Neural cell (in vitro differentiated cells): ENCODE data around the gene RAD23B. TPM values are rescaled to one million over a fixed set of nuclear protein-coding genes. Genes with fewer than 3 reads are reported as not detected.

Experiments used
- H2AFZ ChIP-seq: fragments of 200-600, 300-800 bp; sonication (generic), shearing (Covaris generic); 2 replicates; pipeline ENCODE4 v1.6.0; 2014; ENCODE audit warnings: low read depth, mild to moderate bottlenecking, antibody characterized with exemption, low read length, moderate library complexity
- H3F3A ChIP-seq: fragments of 200-600 bp; shearing (Covaris generic); 2 replicates; pipeline ENCODE4 v1.6.1; 2016; ENCODE audit warnings: mild to moderate bottlenecking, moderate library complexity, mixed read lengths, antibody characterized with exemption, low read length; ENCODE audit not compliant: insufficient read depth, poor library complexity, severe bottlenecking
- H3K27ac ChIP-seq: fragments of 200-600, 300-800 bp; sonication (generic), shearing (Covaris generic); 2 replicates; pipeline ENCODE4 v1.5.1; 2014; ENCODE audit warnings: mild to moderate bottlenecking, low read length, moderate library complexity
- H3K27me3 ChIP-seq: fragments of 300-800, 200-600 bp; sonication (generic), shearing (Covaris generic); 2 replicates; pipeline ENCODE4 v1.6.0; 2014; ENCODE audit warnings: mild to moderate bottlenecking, low read depth, low read length, moderate library complexity; ENCODE audit not compliant: insufficient read depth
- H3K36me3 ChIP-seq: fragments of 300-800, 200-600 bp; sonication (generic), shearing (Covaris generic); 2 replicates; pipeline ENCODE4 v1.5.1; 2014; ENCODE audit warnings: mild to moderate bottlenecking, antibody characterized with exemption, low read length, moderate library complexity; ENCODE audit not compliant: insufficient read depth
- H3K4me2 ChIP-seq: fragments of 300-800, 200-600 bp; sonication (generic), shearing (Covaris generic); 2 replicates; pipeline ENCODE4 v1.6.0; 2014; ENCODE audit warnings: mild to moderate bottlenecking, low read length
- H3K4me3 ChIP-seq: fragments of 300-800, 200-600 bp; sonication (generic), shearing (Covaris generic); 2 replicates; pipeline ENCODE4 v1.5.1; 2014; ENCODE audit warnings: mild to moderate bottlenecking, low read length, moderate library complexity
- H3K79me2 ChIP-seq: fragments of 200-600 bp; shearing (Covaris generic); replicated peaks from 2 replicates; pipeline ENCODE4 v1.6.0; 2014; ENCODE audit warnings: mild to moderate bottlenecking, low read length, moderate library complexity; ENCODE audit not compliant: insufficient read depth
- H3K9ac ChIP-seq: fragments of 300-800, 200-600 bp; sonication (generic), shearing (Covaris generic); 2 replicates; pipeline ENCODE4 v1.6.1; 2016; ENCODE audit warnings: mild to moderate bottlenecking, low read length, mixed read lengths
- H3K9me2 ChIP-seq: fragments of 200-600 bp; shearing (Covaris generic); 2 replicates; pipeline ENCODE4 v1.6.1; 2016; ENCODE audit warnings: mild to moderate bottlenecking, low read length, mixed read lengths; ENCODE audit not compliant: insufficient read depth
- H3K9me3 ChIP-seq: fragments of 200-600, 300-800 bp; sonication (generic), shearing (Covaris generic); 2 replicates; pipeline ENCODE4 v1.6.1; 2016; ENCODE audit warnings: mild to moderate bottlenecking, mixed run types, low read length, moderate library complexity, mixed read lengths
- H4K20me1 ChIP-seq: fragments of 200-600 bp; shearing (Covaris generic); 2 replicates; pipeline ENCODE4 v1.6.1; 2016; ENCODE audit warnings: mild to moderate bottlenecking, mixed run types; ENCODE audit not compliant: insufficient read depth
- EP300 ChIP-seq: fragments of 450-650 bp; conservative IDR thresholded peaks from 2 replicates; pipeline ENCODE4 v1.6.1; 2014; ENCODE audit warnings: antibody characterized with exemption, mild to moderate bottlenecking, moderate library complexity; ENCODE audit not compliant: poor library complexity, severe bottlenecking
- EZH2 ChIP-seq: fragments of 200-600, 300-800 bp; shearing (Covaris generic), sonication (generic); IDR thresholded peaks from 2 replicates; pipeline ENCODE4 v1.6.1; 2014; ENCODE audit warnings: antibody characterized with exemption, low read length, borderline replicate concordance, mild to moderate bottlenecking; ENCODE audit not compliant: insufficient read depth, poor library complexity, severe bottlenecking
- MXI1 ChIP-seq: fragments of 450-650 bp; conservative IDR thresholded peaks from 2 replicates; pipeline ENCODE4 v1.6.1; 2014; ENCODE audit warnings: antibody characterized with exemption, mild to moderate bottlenecking; ENCODE audit not compliant: poor library complexity, severe bottlenecking
- POLR2AphosphoS5 ChIP-seq: IDR thresholded peaks from 2 replicates; pipeline ENCODE4 v1.6.1; 2012
- RAD21 ChIP-seq: fragments of 450-650 bp; conservative IDR thresholded peaks from 2 replicates; pipeline ENCODE4 v1.6.1; 2014; ENCODE audit warnings: antibody characterized with exemption, mild to moderate bottlenecking, moderate library complexity
- REST ChIP-seq: IDR thresholded peaks from 2 replicates; pipeline ENCODE4 v1.6.1; 2012; ENCODE audit warnings: borderline replicate concordance
- SMC3 ChIP-seq: fragments of 450-650 bp; conservative IDR thresholded peaks from 2 replicates; pipeline ENCODE4 v1.6.1; 2014; ENCODE audit warnings: antibody characterized with exemption, mild to moderate bottlenecking, moderate library complexity; ENCODE audit not compliant: poor library complexity
- TAF1 ChIP-seq: IDR thresholded peaks from 2 replicates; pipeline ENCODE4 v1.6.1; 2012; ENCODE audit warnings: low read depth
- polyA plus RNA-seq: library from polyadenylated mRNA; depleted of rRNA; stranded (reverse); fragments of >200 nt; gene quantifications from 2 replicates; pipeline ENCODE4 v1.2.3, GENCODE V29; 2014
- TF ChIP-seq, protein P1 (sequence below): fragments of 450-650 bp; IDR thresholded peaks from 2 replicates; pipeline ENCODE4 v1.5.1; 2014; ENCODE audit warnings: antibody characterized with exemption, mild to moderate bottlenecking, moderate library complexity; ENCODE audit not compliant: poor library complexity, severe bottlenecking

Gene RAD23B
- polyA plus RNA-seq, 1 donor from 2014 or later = 97.3 TPM

- Histone ChIP-seq H3K9me3 (no peaks in the 10 kb centered on the region), H3F3A (no peaks in the 10 kb centered on the region), H3K36me3 (no peaks in the 10 kb centered on the region), H3K27ac (no peak overlapping the region), H3K4me2 (no peak overlapping the region), H2AFZ (no peak overlapping the region), H3K79me2 (no peaks in the 10 kb centered on the region), H3K27me3 (no peaks in the 10 kb centered on the region), H3K9ac (no peak overlapping the region), H4K20me1 (no peaks in the 10 kb centered on the region), H3K4me3 (no peak overlapping the region), H3K9me2 (no peaks in the 10 kb centered on the region)
- TF ChIP-seq SMC3 (no peak), MXI1 (no peak), POLR2AphosphoS5 (no peak), REST (no peak), EZH2 (no peak), EP300 (no peak), TAF1 (no peak), RAD21 (no peak)
- TF ChIP-seq, protein P1, sequence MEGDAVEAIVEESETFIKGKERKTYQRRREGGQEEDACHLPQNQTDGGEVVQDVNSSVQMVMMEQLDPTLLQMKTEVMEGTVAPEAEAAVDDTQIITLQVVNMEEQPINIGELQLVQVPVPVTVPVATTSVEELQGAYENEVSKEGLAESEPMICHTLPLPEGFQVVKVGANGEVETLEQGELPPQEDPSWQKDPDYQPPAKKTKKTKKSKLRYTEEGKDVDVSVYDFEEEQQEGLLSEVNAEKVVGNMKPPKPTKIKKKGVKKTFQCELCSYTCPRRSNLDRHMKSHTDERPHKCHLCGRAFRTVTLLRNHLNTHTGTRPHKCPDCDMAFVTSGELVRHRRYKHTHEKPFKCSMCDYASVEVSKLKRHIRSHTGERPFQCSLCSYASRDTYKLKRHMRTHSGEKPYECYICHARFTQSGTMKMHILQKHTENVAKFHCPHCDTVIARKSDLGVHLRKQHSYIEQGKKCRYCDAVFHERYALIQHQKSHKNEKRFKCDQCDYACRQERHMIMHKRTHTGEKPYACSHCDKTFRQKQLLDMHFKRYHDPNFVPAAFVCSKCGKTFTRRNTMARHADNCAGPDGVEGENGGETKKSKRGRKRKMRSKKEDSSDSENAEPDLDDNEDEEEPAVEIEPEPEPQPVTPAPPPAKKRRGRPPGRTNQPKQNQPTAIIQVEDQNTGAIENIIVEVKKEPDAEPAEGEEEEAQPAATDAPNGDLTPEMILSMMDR = no peak
Observed at GRCh38 chr9:107249131-107249533, 33.9 kb upstream of the RAD23B start.

- no peaks in the 10 kb centered on the region for H3K9me3 ChIP-seq
- no peaks in the 10 kb centered on the region for H3K27me3 ChIP-seq
- H3K4me3 ChIP-seq = no peak overlapping the region
- no peaks in the 10 kb centered on the region for H3K79me2 ChIP-seq
- no peaks in the 10 kb centered on the region for H3K36me3 ChIP-seq
- H2AFZ ChIP-seq = no peak overlapping the region
- no peaks in the 10 kb centered on the region for H3F3A ChIP-seq
- no peak overlapping the region for H3K27ac ChIP-seq
- no peaks in the 10 kb centered on the region for H3K9me2 ChIP-seq
- no peak overlapping the region for H3K4me2 ChIP-seq
- H4K20me1 ChIP-seq = no peaks in the 10 kb centered on the region
- H3K9ac ChIP-seq = no peak overlapping the region
- TF ChIP-seq EP300 (no peak), RAD21 (no peak), TAF1 (no peak), MXI1 (no peak), SMC3 (no peak), POLR2AphosphoS5 (no peak), REST (no peak), EZH2 (no peak)
- TF ChIP-seq, protein P1 = no peak
Observed at GRCh38 chr9:107249665-107250285, 33.3 kb upstream of the RAD23B start.
